Endothelial cell of umbilical vein (primary cell): Measurements from ENCODE around the gene APBB2. TPM values are rescaled to one million over a fixed set of nuclear protein-coding genes. Genes with fewer than 3 reads are reported as not detected.

Source experiments
- BruUV-seq: library from RNA; stranded (reverse); fragments of 400-500 nt; replicated peaks from 2 replicates; lab custom pipeline; 2021; lab: Mats Ljungman, UMichigan
- CTCF ChIA-PET: fragments of 300-600, 350-600 bp; sonication (Branson Sonifier 250); formaldehyde crosslinking; loops from one replicate; lab custom pipeline; 2021; ENCODE audit warnings: antibody characterized with exemption, inconsistent platforms; lab: Charles Lee
- POLR2A ChIA-PET: fragments of 300-600, 350-600 bp; sonication (Branson Sonifier 250); formaldehyde crosslinking; loops from one replicate; lab custom pipeline; 2021; ENCODE audit warnings: antibody characterized with exemption, inconsistent platforms; lab: Charles Lee
- DNase-seq: peaks from one replicate; pipeline ENCODE4 v3.0.0-alpha.2; 2011; ENCODE audit warnings: low read depth, low spot score
- FAIRE-seq: peaks from 2 replicates; lab custom pipeline; 2011; peaks lifted over from hg19 to GRCh38; lab: Jason Lieb, UNC
- H2AFZ ChIP-seq: 2 replicates; pipeline ENCODE4 v1.6.0; 2012; ENCODE audit warnings: low read depth, low read length, control low read depth, inconsistent platforms
- H3K27ac ChIP-seq: 2 replicates; pipeline ENCODE4 v1.5.1; 2011; ENCODE audit warnings: low read depth, mild to moderate bottlenecking, control low read depth, low read length, moderate library complexity; ENCODE audit not compliant: insufficient read depth
- H3K27me3 ChIP-seq, 2 experiments: 2 replicates each; pipeline versions ENCODE4 v1.6.0 to v1.6.1; 2011; ENCODE audit warnings: low read length in 2 of 2, mixed read lengths in 1 of 2; ENCODE audit not compliant: control insufficient read depth in 2 of 2, insufficient read depth in 2 of 2
- H3K36me3 ChIP-seq, 2 experiments: 2 replicates in 1 of 2; 3 replicates in 1 of 2; pipeline ENCODE4 v1.5.1; 2011; ENCODE audit warnings: low read length in 2 of 2, mild to moderate bottlenecking in 1 of 2, moderate library complexity in 1 of 2; ENCODE audit not compliant: control insufficient read depth in 2 of 2, insufficient read depth in 2 of 2; ENCODE audit errors: extremely low read depth in 1 of 2
- H3K4me1 ChIP-seq: 3 replicates; pipeline ENCODE4 v1.5.1; 2011; ENCODE audit warnings: mild to moderate bottlenecking, low read length; ENCODE audit not compliant: control insufficient read depth, insufficient read depth; ENCODE audit errors: extremely low read depth
- H3K4me2 ChIP-seq: 2 replicates; pipeline ENCODE4 v1.6.1; 2011; ENCODE audit warnings: low read length, control low read depth, mixed read lengths; ENCODE audit not compliant: insufficient read depth
- H3K4me3 ChIP-seq, 3 experiments: fragments of 200-600 bp in 1 of 3; sonication (generic), shearing (Covaris generic) in 1 of 3; replicated peaks in 1 of 3; 2 replicates each; pipeline ENCODE4 v1.5.1; 2011 to 2016; ENCODE audit warnings: control low read depth in 3 of 3, low read length in 3 of 3, mild to moderate bottlenecking in 2 of 3, inconsistent platforms in 1 of 3, low read depth in 1 of 3, moderate library complexity in 1 of 3; ENCODE audit not compliant: insufficient read depth in 1 of 3
- H3K79me2 ChIP-seq: 2 replicates; pipeline ENCODE4 v1.6.0; 2012; ENCODE audit warnings: low read length, inconsistent platforms; ENCODE audit not compliant: control insufficient read depth, insufficient read depth
- H3K9ac ChIP-seq: replicated peaks from 2 replicates; pipeline ENCODE3; 2011; ENCODE audit warnings: low read length, control low read depth; ENCODE audit not compliant: insufficient read depth; ENCODE audit errors: extremely low read depth
- H3K9me1 ChIP-seq: replicated peaks from 3 replicates; pipeline ENCODE4 v1.6.0; 2011; ENCODE audit warnings: mild to moderate bottlenecking, low read length; ENCODE audit not compliant: control insufficient read depth, insufficient read depth; ENCODE audit errors: extremely low read depth
- H3K9me3 ChIP-seq: replicated peaks from 2 replicates; pipeline ENCODE4 v1.5.1; 2012; ENCODE audit warnings: low read length, inconsistent platforms; ENCODE audit not compliant: control insufficient read depth, insufficient read depth
- H4K20me1 ChIP-seq: replicated peaks from 2 replicates; pipeline ENCODE3; 2011; ENCODE audit warnings: mild to moderate bottlenecking, low read length; ENCODE audit not compliant: control insufficient read depth, insufficient read depth; ENCODE audit errors: extremely low read depth
- EZH2 ChIP-seq: IDR thresholded peaks from 2 replicates; pipeline ENCODE4 v1.6.1; 2012; ENCODE audit warnings: borderline replicate concordance, low read depth, mild to moderate bottlenecking, moderate library complexity, low read length, inconsistent platforms; ENCODE audit not compliant: severe bottlenecking
- FOS ChIP-seq: IDR thresholded peaks from 2 replicates; pipeline ENCODE4 v1.6.1; 2011; ENCODE audit warnings: mild to moderate bottlenecking, low read length, moderate library complexity, borderline replicate concordance; ENCODE audit not compliant: insufficient read depth
- GATA2 ChIP-seq: IDR thresholded peaks from 2 replicates; pipeline ENCODE4 v1.7.0; 2011; ENCODE audit warnings: low read depth, mild to moderate bottlenecking, moderate library complexity, mixed read lengths, low read length; ENCODE audit not compliant: insufficient read length, insufficient read depth
- JUN ChIP-seq: IDR thresholded peaks from 2 replicates; pipeline ENCODE4 v1.6.1; 2011; ENCODE audit warnings: borderline replicate concordance, low read depth; ENCODE audit not compliant: insufficient read length, insufficient read depth
- MYC ChIP-seq: IDR thresholded peaks from one replicate; pipeline ENCODE4 v1.6.1; 2011; ENCODE audit warnings: mild to moderate bottlenecking, low read depth, low read length
- POLR2A ChIP-seq: IDR thresholded peaks from 2 replicates; pipeline ENCODE4 v1.6.1; 2012; ENCODE audit warnings: low read depth, mild to moderate bottlenecking, control low read depth, low read length
- POLR2AphosphoS5 ChIP-seq: IDR thresholded peaks from 2 replicates; pipeline ENCODE4 v1.6.1; 2012; ENCODE audit warnings: low read depth, mild to moderate bottlenecking, control low read depth, low read length, moderate library complexity; ENCODE audit not compliant: insufficient read depth
- dilution Hi-C: fragments of 300-500 bp; cut with MboI; formaldehyde crosslinking; loops from one replicate; pipeline ENCODE4 v1.15.0; 2019; ENCODE audit warnings: low sequenced_read_pairs; ENCODE audit not compliant: extremely low pct_ligation_motif_present
- intact Hi-C: fragments of 100-400 bp; cut with micrococcal nuclease; formaldehyde crosslinking; loops from one replicate; pipeline ENCODE4 v1.10.0; 2022
- polyA plus RNA-seq, 4 experiments: library from polyadenylated mRNA; depleted of rRNA in 3 of 4; stranded (reverse) in 3 of 4; unstranded in 1 of 4; fragments of >200 nt; gene quantifications; 2 replicates each; pipeline versions ENCODE4 v1.2.1 to v1.2.3, GENCODE V29; 2011 to 2012; ENCODE audit warnings: missing spikeins in 1 of 4
- total RNA-seq: library from RNA; stranded (reverse); gene quantifications from 2 replicates; pipeline ENCODE4 v1.2.3, GENCODE V29; 2021
- TF ChIP-seq, protein P1 (sequence below): IDR thresholded peaks from 2 replicates; pipeline ENCODE4 v1.6.1; 2011; ENCODE audit not compliant: insufficient read depth, insufficient read length
- TF ChIP-seq, protein P2 (sequence below), 2 donors: IDR thresholded peaks; 1 replicate in 1 of 2; 2 replicates in 1 of 2; pipeline ENCODE4 v1.5.1; 2011; ENCODE audit warnings: low read length in 2 of 2, mild to moderate bottlenecking in 2 of 2, moderate library complexity in 2 of 2, control low read depth in 1 of 2, inconsistent platforms in 1 of 2, low read depth in 1 of 2; ENCODE audit not compliant: insufficient read depth in 1 of 2; ENCODE audit errors: extremely low read depth in 1 of 2

Gene APBB2
- total and polyA plus RNA-seq, 2 donors (not counting 3 experiments of a cell fraction or from before 2014, with no cell fraction given): 79.8 to 124 TPM

DNA sequence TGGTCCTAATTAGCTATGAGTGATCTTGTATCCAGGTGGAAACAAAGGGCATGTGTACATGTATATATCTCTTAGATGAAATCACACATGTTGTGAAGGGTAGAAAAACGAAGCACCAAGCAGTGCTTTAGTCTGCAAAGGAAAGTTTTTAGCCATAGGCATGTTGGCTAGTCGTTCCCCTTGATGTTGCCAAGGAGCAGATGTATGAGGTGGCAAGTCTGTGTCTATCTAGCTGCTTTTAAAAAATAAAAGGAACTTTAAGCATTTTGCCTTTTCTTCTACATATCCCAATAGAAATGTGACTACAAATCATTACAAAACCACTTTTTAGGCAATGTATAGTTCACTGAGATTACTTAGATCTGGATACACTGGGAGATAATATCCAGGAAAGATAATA is 401.5 kb downstream of the APBB2 start:
- H3K9me3 ChIP-seq: no peaks in the 10 kb centered on the region
- no peaks in the 10 kb centered on the region for H4K20me1 ChIP-seq
- DNase-seq: no peak
- FAIRE-seq: no peak
- peaks cover 7% of the 10 kb centered on the region for H3K4me1 ChIP-seq
- peaks cover 13 to 22% of the 10 kb centered on the region in 2 experiments for H3K36me3 ChIP-seq
- H3K4me2 ChIP-seq: no peak overlapping the region
- intact Hi-C loops: no loop called here
- BruUV-seq: no TSS peak
- CTCF ChIA-PET: interaction anchor here (0.7 to 1.1 kb wide), 2 partner anchors 11 to 28 kb away, joined by 3 read pairs; no protein-coding TSS in a partner anchor
- no peaks in the 10 kb centered on the region for H3K9me1 ChIP-seq
- H3K27me3 ChIP-seq: no peaks in the 10 kb centered on the region
- H3K4me3 ChIP-seq: no peak overlapping the region
- dilution Hi-C loops: no loop called here
- H2AFZ ChIP-seq: no peak overlapping the region
- TF ChIP-seq EZH2 (no peak), POLR2A (no peak), FOS (no peak), GATA2 (no peak), POLR2AphosphoS5 (no peak), JUN (no peak), MYC (no peak)
- TF ChIP-seq, protein P1, sequence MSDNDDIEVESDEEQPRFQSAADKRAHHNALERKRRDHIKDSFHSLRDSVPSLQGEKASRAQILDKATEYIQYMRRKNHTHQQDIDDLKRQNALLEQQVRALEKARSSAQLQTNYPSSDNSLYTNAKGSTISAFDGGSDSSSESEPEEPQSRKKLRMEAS: no peak
- TF ChIP-seq, protein P2, sequence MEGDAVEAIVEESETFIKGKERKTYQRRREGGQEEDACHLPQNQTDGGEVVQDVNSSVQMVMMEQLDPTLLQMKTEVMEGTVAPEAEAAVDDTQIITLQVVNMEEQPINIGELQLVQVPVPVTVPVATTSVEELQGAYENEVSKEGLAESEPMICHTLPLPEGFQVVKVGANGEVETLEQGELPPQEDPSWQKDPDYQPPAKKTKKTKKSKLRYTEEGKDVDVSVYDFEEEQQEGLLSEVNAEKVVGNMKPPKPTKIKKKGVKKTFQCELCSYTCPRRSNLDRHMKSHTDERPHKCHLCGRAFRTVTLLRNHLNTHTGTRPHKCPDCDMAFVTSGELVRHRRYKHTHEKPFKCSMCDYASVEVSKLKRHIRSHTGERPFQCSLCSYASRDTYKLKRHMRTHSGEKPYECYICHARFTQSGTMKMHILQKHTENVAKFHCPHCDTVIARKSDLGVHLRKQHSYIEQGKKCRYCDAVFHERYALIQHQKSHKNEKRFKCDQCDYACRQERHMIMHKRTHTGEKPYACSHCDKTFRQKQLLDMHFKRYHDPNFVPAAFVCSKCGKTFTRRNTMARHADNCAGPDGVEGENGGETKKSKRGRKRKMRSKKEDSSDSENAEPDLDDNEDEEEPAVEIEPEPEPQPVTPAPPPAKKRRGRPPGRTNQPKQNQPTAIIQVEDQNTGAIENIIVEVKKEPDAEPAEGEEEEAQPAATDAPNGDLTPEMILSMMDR (IDR thresholded peaks at IDR 0.05; ENCODE audit: extremely low read depth in 1 of 2, insufficient read depth in 1 of 2, low read depth in 1 of 2, low read length in 2 of 2): no peak
- no peaks in the 10 kb centered on the region for H3K79me2 ChIP-seq
- no peak overlapping the region for H3K9ac ChIP-seq
- POLR2A ChIA-PET: no interaction called here
- H3K27ac ChIP-seq: peak overlapping the region; percentile 60
